KMS-11 (cell line): ENCODE measurements around the gene CMSS1.
"Not testable (repeated sequence)": the region's sequence is repeated elsewhere in the genome, so short reads cannot be mapped to it uniquely, and the experiment has no call there.

Source experiments
- H2AFZ ChIP-seq: fragments of 200-600 bp; sonication (generic); 2 replicates; pipeline ENCODE4 v1.6.1; 2016; ENCODE audit warnings: antibody characterized with exemption, mixed run types, low read depth
- H3K27ac ChIP-seq: fragments of 200-600 bp; sonication (generic); 2 replicates; pipeline ENCODE4 v1.6.1; 2016; ENCODE audit warnings: mild to moderate bottlenecking, mixed run types
- H3K27me3 ChIP-seq: fragments of 200-600 bp; sonication (generic); 2 replicates; pipeline ENCODE4 v1.6.1; 2017; ENCODE audit warnings: mild to moderate bottlenecking, low read depth, mixed run types, moderate library complexity; ENCODE audit not compliant: insufficient read depth
- H3K36me3 ChIP-seq: fragments of 200-600 bp; sonication (generic); 2 replicates; pipeline ENCODE4 v1.6.1; 2017; ENCODE audit warnings: mild to moderate bottlenecking, mixed run types; ENCODE audit not compliant: insufficient read depth
- H3K4me1 ChIP-seq: fragments of 200-600 bp; sonication (generic); 2 replicates; pipeline ENCODE4 v1.6.1; 2016; ENCODE audit warnings: mild to moderate bottlenecking, low read depth, mixed run types; ENCODE audit not compliant: poor library complexity, severe bottlenecking
- H3K4me2 ChIP-seq: fragments of 200-600 bp; sonication (generic); 2 replicates; pipeline ENCODE4 v1.7.0; 2016; ENCODE audit warnings: mild to moderate bottlenecking, mixed run types
- H3K4me3 ChIP-seq: fragments of 200-600 bp; sonication (generic); IDR thresholded peaks from 2 replicates; pipeline ENCODE4 v1.6.1; 2017; ENCODE audit warnings: low read depth, low read length, mixed read lengths; ENCODE audit not compliant: insufficient read depth
- H3K79me2 ChIP-seq: fragments of 200-600 bp; sonication (generic); 2 replicates; pipeline ENCODE4 v1.6.1; 2016; ENCODE audit warnings: low read depth, mixed run types; ENCODE audit not compliant: insufficient read depth
- H3K9ac ChIP-seq: fragments of 200-600 bp; sonication (generic); 2 replicates; pipeline ENCODE4 v1.6.1; 2016; ENCODE audit warnings: mild to moderate bottlenecking, mixed run types
- H4K20me1 ChIP-seq: fragments of 200-600 bp; sonication (generic); 2 replicates; pipeline ENCODE4 v1.6.1; 2016; ENCODE audit warnings: mild to moderate bottlenecking, mixed run types; ENCODE audit not compliant: insufficient read depth
- CTCF ChIP-seq: fragments of 200-600 bp; sonication (generic); conservative IDR thresholded peaks from 2 replicates; pipeline ENCODE4 v1.6.1; 2017; ENCODE audit warnings: low read depth, mild to moderate bottlenecking, antibody characterized with exemption, low read length, moderate library complexity, mixed read lengths

CMSS1 gene

GRCh38 chr3:100088735-100089368 lies 271.2 kb downstream of the CMSS1 start:
- no peaks in the 10 kb centered on the region for H4K20me1 ChIP-seq
- peaks cover 72% of the 10 kb centered on the region for H3K4me1 ChIP-seq
- H3K9ac ChIP-seq: no peak overlapping the region
- no peaks in the 10 kb centered on the region for H3K27me3 ChIP-seq
- H3K4me2 ChIP-seq: peak overlapping the region; percentile 88; the same call in 1 of the 2 replicates
- H3K36me3 ChIP-seq: no peaks in the 10 kb centered on the region
- H2AFZ ChIP-seq: no peak overlapping the region
- TF ChIP-seq CTCF: no peak
- H3K79me2 ChIP-seq: no peaks in the 10 kb centered on the region
- H3K4me3 ChIP-seq: no peak overlapping the region
- no peak overlapping the region for H3K27ac ChIP-seq

GRCh38 chr3:100089812-100090668 lies 272.4 kb downstream of the CMSS1 start:
- Histone ChIP-seq H3K4me2 (peak overlapping the region; percentile 30; the same call in 1 of the 2 replicates), H3K9ac (no peak overlapping the region), H3K27me3 (no peaks in the 10 kb centered on the region), H4K20me1 (no peaks in the 10 kb centered on the region), H2AFZ (no peak overlapping the region), H3K4me3 (no peak overlapping the region), H3K36me3 (no peaks in the 10 kb centered on the region), H3K27ac (no peak overlapping the region), H3K79me2 (no peaks in the 10 kb centered on the region), H3K4me1 (peaks cover 66% of the 10 kb centered on the region)
- peak; percentile 71 for TF ChIP-seq CTCF

- Histone ChIP-seq H3K4me3 (no peak overlapping the region), H4K20me1 (no peaks in the 10 kb centered on the region), H2AFZ (no peak overlapping the region), H3K79me2 (no peaks in the 10 kb centered on the region), H3K4me2 (peak overlapping the region; percentile 30; the same call in 1 of the 2 replicates), H3K4me1 (peaks cover 62% of the 10 kb centered on the region), H3K36me3 (no peaks in the 10 kb centered on the region), H3K27ac (no peak overlapping the region), H3K9ac (no peak overlapping the region), H3K27me3 (no peaks in the 10 kb centered on the region)
- no peak; the same call in none of the 2 replicates for TF ChIP-seq CTCF
Observed at GRCh38 chr3:100090669-100091005, 273.0 kb downstream of the CMSS1 start.

GRCh38 chr3:100093831-100094230 lies 276.2 kb downstream of the CMSS1 start:
- no peak overlapping the region for H3K4me2 ChIP-seq
- H3K36me3 ChIP-seq: no peaks in the 10 kb centered on the region
- H3K4me1 ChIP-seq: peaks cover 30% of the 10 kb centered on the region
- H3K9ac ChIP-seq: no peak overlapping the region
- TF ChIP-seq CTCF: no peak
- H3K27me3 ChIP-seq: no peaks in the 10 kb centered on the region
- no peaks in the 10 kb centered on the region for H4K20me1 ChIP-seq
- H3K4me3 ChIP-seq: no peak overlapping the region
- H2AFZ ChIP-seq: no peak overlapping the region
- no peaks in the 10 kb centered on the region for H3K79me2 ChIP-seq
- H3K27ac ChIP-seq: no peak overlapping the region

- not testable (repeated sequence) for H3K9ac ChIP-seq
Observed at GRCh38 chr3:100096286-100096685, 278.6 kb downstream of the CMSS1 start.

More at GRCh38 chr3:100096286-100096685, 278.6 kb downstream of the CMSS1 start:
- H3K36me3 ChIP-seq, H3K79me2 ChIP-seq, H3K27ac ChIP-seq, H3K4me1 ChIP-seq, H3K4me3 ChIP-seq, H4K20me1 ChIP-seq, H3K27me3 ChIP-seq, H2AFZ ChIP-seq, H3K4me2 ChIP-seq: not testable (repeated sequence)
